ENCODE data around the gene BAIAP3. TPM values are rescaled to one million over a fixed set of nuclear protein-coding genes. Genes with fewer than 3 reads are reported as not detected.
A peak's percentile ranks its signal among the peaks of the same experiment; 100 is the strongest.

BAIAP3 gene
- total and polyA plus RNA-seq, 10 of the 15 experiments (the other 5 are each of a cell fraction or from before 2014, with no cell fraction given), result 0.03 to 0.56 (median 0.17) TPM; not detected in 3

GRCh38 chr16:1308036-1308976 lies 25.1 kb upstream of the BAIAP3 start (continued):
- TF ChIP-seq EP300 (IDR thresholded peaks at IDR 0.05; ENCODE audit: borderline replicate concordance in 1 of 2, control insufficient read depth in 1 of 2, low read depth in 2 of 2, low read length in 2 of 2) (no peak), ZNF207 (IDR thresholded peaks at IDR 0.05; ENCODE audit: borderline replicate concordance) (no peak), RBBP5 (conservative IDR thresholded peaks at IDR 0.05) (no peak), PML (IDR thresholded peaks at IDR 0.05; ENCODE audit: low read length) (no peak), PBX3 (IDR thresholded peaks at IDR 0.05; ENCODE audit: insufficient replicate concordance, low read depth, low read length) (peak; percentile 30), TCF3 (IDR thresholded peaks at IDR 0.05; ENCODE audit: borderline replicate concordance, insufficient read depth, low read depth, low read length) (peak; percentile 29; the same call in 1 of the 2 replicates), ESRRA (IDR thresholded peaks at IDR 0.05; ENCODE audit: low read length) (peak; percentile 68; the same call in 1 of the 2 replicates), RAD21 (IDR thresholded peaks at IDR 0.05; ENCODE audit: insufficient read depth, low read depth, low read length) (no peak), ZBTB33 (IDR thresholded peaks at IDR 0.05) (no peak), EED (IDR thresholded peaks at IDR 0.05; ENCODE audit: low read depth) (no peak), IKZF2 (IDR thresholded peaks at IDR 0.05) (0 out of 4 replicates have a peak, but pooled peaks of 1 of the 2 experiments have one; percentile 34), RFX5 (IDR thresholded peaks at IDR 0.05; ENCODE audit: low read depth, low read length) (no peak), ATF7 (IDR thresholded peaks at IDR 0.05; ENCODE audit: low read depth) (no peak), NR2C2 (IDR thresholded peaks at IDR 0.05; ENCODE audit: borderline replicate concordance, control insufficient read depth, insufficient read length, low read depth) (no peak), SRF (IDR thresholded peaks at IDR 0.05; ENCODE audit: low read depth in 2 of 2, low read length in 2 of 2) (no peak), MEF2B (IDR thresholded peaks at IDR 0.05; ENCODE audit: partially characterized antibody, poor library complexity, severe bottlenecking) (no peak), POLR2A (IDR thresholded peaks at IDR 0.05; ENCODE audit: low read depth, low read length) (peak; percentile 75), ZNF217 (IDR thresholded peaks at IDR 0.05) (0 out of 2 replicates have a peak, but pooled peaks have one; percentile 67), ZNF622 (IDR thresholded peaks at IDR 0.05) (no peak), ZZZ3 (IDR thresholded peaks at IDR 0.05; ENCODE audit: control insufficient read depth, insufficient read length, low read depth) (no peak)
- TF ChIP-seq, protein P1, sequence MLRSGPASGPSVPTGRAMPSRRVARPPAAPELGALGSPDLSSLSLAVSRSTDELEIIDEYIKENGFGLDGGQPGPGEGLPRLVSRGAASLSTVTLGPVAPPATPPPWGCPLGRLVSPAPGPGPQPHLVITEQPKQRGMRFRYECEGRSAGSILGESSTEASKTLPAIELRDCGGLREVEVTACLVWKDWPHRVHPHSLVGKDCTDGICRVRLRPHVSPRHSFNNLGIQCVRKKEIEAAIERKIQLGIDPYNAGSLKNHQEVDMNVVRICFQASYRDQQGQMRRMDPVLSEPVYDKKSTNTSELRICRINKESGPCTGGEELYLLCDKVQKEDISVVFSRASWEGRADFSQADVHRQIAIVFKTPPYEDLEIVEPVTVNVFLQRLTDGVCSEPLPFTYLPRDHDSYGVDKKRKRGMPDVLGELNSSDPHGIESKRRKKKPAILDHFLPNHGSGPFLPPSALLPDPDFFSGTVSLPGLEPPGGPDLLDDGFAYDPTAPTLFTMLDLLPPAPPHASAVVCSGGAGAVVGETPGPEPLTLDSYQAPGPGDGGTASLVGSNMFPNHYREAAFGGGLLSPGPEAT (IDR thresholded peaks at IDR 0.05; ENCODE audit: low read depth), result no peak
- TF ChIP-seq, protein P2, sequence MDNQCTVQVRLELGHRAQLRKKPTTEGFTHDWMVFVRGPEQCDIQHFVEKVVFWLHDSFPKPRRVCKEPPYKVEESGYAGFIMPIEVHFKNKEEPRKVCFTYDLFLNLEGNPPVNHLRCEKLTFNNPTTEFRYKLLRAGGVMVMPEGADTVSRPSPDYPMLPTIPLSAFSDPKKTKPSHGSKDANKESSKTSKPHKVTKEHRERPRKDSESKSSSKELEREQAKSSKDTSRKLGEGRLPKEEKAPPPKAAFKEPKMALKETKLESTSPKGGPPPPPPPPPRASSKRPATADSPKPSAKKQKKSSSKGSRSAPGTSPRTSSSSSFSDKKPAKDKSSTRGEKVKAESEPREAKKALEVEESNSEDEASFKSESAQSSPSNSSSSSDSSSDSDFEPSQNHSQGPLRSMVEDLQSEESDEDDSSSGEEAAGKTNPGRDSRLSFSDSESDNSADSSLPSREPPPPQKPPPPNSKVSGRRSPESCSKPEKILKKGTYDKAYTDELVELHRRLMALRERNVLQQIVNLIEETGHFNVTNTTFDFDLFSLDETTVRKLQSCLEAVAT (IDR thresholded peaks at IDR 0.05), result 0 out of 2 replicates have a peak, but pooled peaks have one; percentile 50
